ENCODE measurements around the gene AP5Z1. TPM values are rescaled to one million over a fixed set of nuclear protein-coding genes. Genes with fewer than 3 reads are reported as not detected.

Gene AP5Z1
- total RNA-seq, 1 donor from 2014 or later = 36.9 TPM

GRCh38 chr7:4805984-4806300, 30.5 kb downstream of the AP5Z1 start:
- Mint-ChIP-seq H3K9me3 (no peaks in the 10 kb centered on the region), H3K27me3 (peaks cover 16% of the 10 kb centered on the region), H3K4me3 (no peak overlapping the region), H3K4me1 (ENCODE audit: unreplicated experiment) (no peaks in the 10 kb centered on the region), H3K36me3 (no peaks in the 10 kb centered on the region), H3K27ac (no peak overlapping the region)
- TF ChIP-seq, protein P1, sequence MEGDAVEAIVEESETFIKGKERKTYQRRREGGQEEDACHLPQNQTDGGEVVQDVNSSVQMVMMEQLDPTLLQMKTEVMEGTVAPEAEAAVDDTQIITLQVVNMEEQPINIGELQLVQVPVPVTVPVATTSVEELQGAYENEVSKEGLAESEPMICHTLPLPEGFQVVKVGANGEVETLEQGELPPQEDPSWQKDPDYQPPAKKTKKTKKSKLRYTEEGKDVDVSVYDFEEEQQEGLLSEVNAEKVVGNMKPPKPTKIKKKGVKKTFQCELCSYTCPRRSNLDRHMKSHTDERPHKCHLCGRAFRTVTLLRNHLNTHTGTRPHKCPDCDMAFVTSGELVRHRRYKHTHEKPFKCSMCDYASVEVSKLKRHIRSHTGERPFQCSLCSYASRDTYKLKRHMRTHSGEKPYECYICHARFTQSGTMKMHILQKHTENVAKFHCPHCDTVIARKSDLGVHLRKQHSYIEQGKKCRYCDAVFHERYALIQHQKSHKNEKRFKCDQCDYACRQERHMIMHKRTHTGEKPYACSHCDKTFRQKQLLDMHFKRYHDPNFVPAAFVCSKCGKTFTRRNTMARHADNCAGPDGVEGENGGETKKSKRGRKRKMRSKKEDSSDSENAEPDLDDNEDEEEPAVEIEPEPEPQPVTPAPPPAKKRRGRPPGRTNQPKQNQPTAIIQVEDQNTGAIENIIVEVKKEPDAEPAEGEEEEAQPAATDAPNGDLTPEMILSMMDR (conservative IDR thresholded peaks at IDR 0.05) = no peak
- no peak for DNase-seq (ENCODE audit: extremely low spot score, unreplicated experiment)

DNA sequence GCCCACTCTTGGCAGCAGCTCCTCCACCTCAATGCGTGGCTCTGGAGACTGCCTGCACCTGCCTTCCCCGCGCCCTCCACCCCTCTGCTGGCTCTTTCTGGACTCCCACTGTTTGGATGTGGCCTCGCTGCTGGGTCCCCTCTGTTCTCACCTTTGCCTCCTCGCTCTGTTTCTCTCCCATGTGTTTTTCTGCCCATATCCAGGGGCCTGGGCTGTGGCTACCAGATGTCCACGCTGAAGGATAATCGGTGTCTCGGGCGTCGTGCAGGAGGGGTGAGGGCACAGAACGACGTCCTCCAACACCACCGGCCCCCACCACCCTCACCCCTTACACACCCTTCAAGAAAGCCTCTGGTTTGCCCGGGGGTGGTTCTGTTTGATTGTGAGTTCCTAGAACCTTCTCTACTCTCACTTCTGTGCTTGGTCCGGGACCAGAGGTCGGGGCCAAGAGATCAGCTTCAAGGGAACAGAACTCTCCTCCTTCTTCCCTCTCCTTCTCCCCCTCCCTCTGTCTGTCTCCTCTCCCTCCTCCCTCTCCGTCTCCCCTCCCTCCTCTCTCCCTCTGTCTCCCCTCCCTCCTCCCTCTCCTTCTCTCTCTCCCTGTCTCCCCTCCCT, 31.7 kb downstream of the AP5Z1 start:
- no peaks in the 10 kb centered on the region for H3K4me1 Mint-ChIP-seq (ENCODE audit: unreplicated experiment)
- peaks cover 16% of the 10 kb centered on the region for H3K27me3 Mint-ChIP-seq
- no peak for DNase-seq (ENCODE audit: extremely low spot score, unreplicated experiment)
- TF ChIP-seq, protein P1 (conservative IDR thresholded peaks at IDR 0.05) = no peak
- H3K4me3 Mint-ChIP-seq = no peak overlapping the region
- no peak overlapping the region for H3K27ac Mint-ChIP-seq
- H3K36me3 Mint-ChIP-seq = no peaks in the 10 kb centered on the region
- no peaks in the 10 kb centered on the region for H3K9me3 Mint-ChIP-seq

- Mint-ChIP-seq H3K27me3 (peaks cover 17% of the 10 kb centered on the region), H3K4me1 (ENCODE audit: unreplicated experiment) (no peaks in the 10 kb centered on the region), H3K36me3 (peaks cover 2% of the 10 kb centered on the region), H3K27ac (no peak overlapping the region), H3K4me3 (no peak overlapping the region), H3K9me3 (no peaks in the 10 kb centered on the region)
- TF ChIP-seq, protein P1 (conservative IDR thresholded peaks at IDR 0.05) = no peak
- DNase-seq (ENCODE audit: extremely low spot score, unreplicated experiment) = no peak
These were observed 32.2 kb downstream of the AP5Z1 start for GRCh38 chr7:4807598-4808016.

DNA sequence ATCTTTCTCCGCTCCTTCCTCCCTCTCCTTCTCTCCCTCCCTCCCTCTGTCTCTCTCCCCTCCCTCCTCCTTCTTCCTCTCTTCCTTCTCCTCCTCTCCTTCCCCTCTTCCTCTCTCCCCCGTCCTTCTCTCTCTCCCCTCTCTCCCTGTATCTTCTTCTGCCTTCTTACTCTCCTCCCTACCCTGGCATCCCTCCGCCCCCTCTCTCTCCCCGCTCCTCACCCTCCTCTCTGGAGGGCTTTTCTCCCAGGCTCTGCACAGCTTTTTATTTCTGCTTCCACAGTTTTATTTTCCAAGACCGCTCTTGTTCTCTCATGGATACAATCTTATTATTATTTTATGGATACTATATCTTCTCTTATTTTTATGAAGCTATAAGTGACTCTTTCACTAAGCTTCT, 32.6 kb downstream of the AP5Z1 start:
- no peak for DNase-seq (ENCODE audit: extremely low spot score, unreplicated experiment)
- no peaks in the 10 kb centered on the region for H3K4me1 Mint-ChIP-seq (ENCODE audit: unreplicated experiment)
- H3K27me3 Mint-ChIP-seq = peaks cover 21% of the 10 kb centered on the region
- H3K36me3 Mint-ChIP-seq = peaks cover 6% of the 10 kb centered on the region
- H3K27ac Mint-ChIP-seq = no peak overlapping the region
- TF ChIP-seq, protein P1 (conservative IDR thresholded peaks at IDR 0.05) = no peak
- H3K4me3 Mint-ChIP-seq = no peak overlapping the region
- no peaks in the 10 kb centered on the region for H3K9me3 Mint-ChIP-seq

DNA sequence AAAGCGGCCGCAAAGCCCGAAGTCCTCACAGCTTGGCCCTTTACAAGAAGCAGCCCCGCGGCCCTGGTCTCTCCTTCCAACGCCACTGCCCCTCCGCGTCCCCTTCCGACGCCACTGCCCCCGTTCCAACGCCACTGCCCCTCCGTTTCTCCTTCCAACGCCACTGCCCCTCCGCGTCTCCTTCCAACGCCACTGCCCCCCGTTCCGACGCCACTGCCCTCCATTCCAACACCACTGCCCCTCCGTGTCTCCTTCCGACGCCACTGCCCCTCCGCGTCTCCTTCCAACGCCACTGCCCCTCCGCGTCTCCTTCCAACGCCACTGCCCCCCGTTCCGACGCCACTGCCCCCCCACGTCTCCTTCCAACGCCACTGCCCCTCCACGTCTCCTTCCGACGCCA, 33.1 kb downstream of the AP5Z1 start:
- TF ChIP-seq, protein P1 (conservative IDR thresholded peaks at IDR 0.05) = no peak
- no peak overlapping the region for H3K27ac Mint-ChIP-seq
- no peak for DNase-seq (ENCODE audit: extremely low spot score, unreplicated experiment)
- H3K27me3 Mint-ChIP-seq = peaks cover 26% of the 10 kb centered on the region
- H3K4me3 Mint-ChIP-seq = no peak overlapping the region
- H3K9me3 Mint-ChIP-seq = no peaks in the 10 kb centered on the region
- no peaks in the 10 kb centered on the region for H3K4me1 Mint-ChIP-seq (ENCODE audit: unreplicated experiment)
- H3K36me3 Mint-ChIP-seq = peaks cover 10% of the 10 kb centered on the region
